ENCODE measurements around the gene CYP4V2. TPM values are rescaled to one million over a fixed set of nuclear protein-coding genes. Genes with fewer than 3 reads are reported as not detected.

CYP4V2 gene
- total and polyA plus RNA-seq, 8 donors = 25.6 to 39.7 (median 34.1) TPM

GRCh38 chr4:186192066-186192612 lies 772 bp downstream of the CYP4V2 start:
- DNase-seq = peak in 2 of 6 donors; percentile 42 to 55
- H3K4me1 ChIP-seq = peaks cover 13 to 29% (median 27%) of the 10 kb centered on the region in 3 donors
- H3K27ac ChIP-seq = peak overlapping the region; percentile 83 to 99 (median 94)
- no peaks in the 10 kb centered on the region for H3K9me3 ChIP-seq
- no peak for FAIRE-seq
- intact Hi-C loops (cut with DNase I) = no loop called here
- H3K4me3 ChIP-seq = peak overlapping the region; percentile 75 to 93 (median 88)
- H3K36me3 ChIP-seq = no peaks in the 10 kb centered on the region
- no peaks in the 10 kb centered on the region for H3K27me3 ChIP-seq
- TF ChIP-seq, protein P1, sequence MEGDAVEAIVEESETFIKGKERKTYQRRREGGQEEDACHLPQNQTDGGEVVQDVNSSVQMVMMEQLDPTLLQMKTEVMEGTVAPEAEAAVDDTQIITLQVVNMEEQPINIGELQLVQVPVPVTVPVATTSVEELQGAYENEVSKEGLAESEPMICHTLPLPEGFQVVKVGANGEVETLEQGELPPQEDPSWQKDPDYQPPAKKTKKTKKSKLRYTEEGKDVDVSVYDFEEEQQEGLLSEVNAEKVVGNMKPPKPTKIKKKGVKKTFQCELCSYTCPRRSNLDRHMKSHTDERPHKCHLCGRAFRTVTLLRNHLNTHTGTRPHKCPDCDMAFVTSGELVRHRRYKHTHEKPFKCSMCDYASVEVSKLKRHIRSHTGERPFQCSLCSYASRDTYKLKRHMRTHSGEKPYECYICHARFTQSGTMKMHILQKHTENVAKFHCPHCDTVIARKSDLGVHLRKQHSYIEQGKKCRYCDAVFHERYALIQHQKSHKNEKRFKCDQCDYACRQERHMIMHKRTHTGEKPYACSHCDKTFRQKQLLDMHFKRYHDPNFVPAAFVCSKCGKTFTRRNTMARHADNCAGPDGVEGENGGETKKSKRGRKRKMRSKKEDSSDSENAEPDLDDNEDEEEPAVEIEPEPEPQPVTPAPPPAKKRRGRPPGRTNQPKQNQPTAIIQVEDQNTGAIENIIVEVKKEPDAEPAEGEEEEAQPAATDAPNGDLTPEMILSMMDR (IDR thresholded peaks at IDR 0.05) = no peak
- ATAC-seq = peak; percentile 14 to 38 (median 33)
- WGBS, 2 donors = 0% methylated on average over 20 to 22 of the region's 22 CpGs

GRCh38 chr4:186193851-186194250 lies 2.5 kb downstream of the CYP4V2 start:
- H3K9me3 ChIP-seq = no peaks in the 10 kb centered on the region
- TF ChIP-seq, protein P1 (IDR thresholded peaks at IDR 0.05) = no peak
- intact Hi-C loops (cut with DNase I) = no loop called here
- 87 to 88% methylated on average over 5 of the region's 5 CpGs for WGBS, 2 donors
- FAIRE-seq (no peak), DNase-seq (no peak), ATAC-seq (no peak)
- H3K4me3 ChIP-seq = no peak overlapping the region
- no peaks in the 10 kb centered on the region for H3K36me3 ChIP-seq
- no peak overlapping the region for H3K27ac ChIP-seq
- no peaks in the 10 kb centered on the region for H3K27me3 ChIP-seq
- H3K4me1 ChIP-seq = peaks cover 13 to 29% (median 27%) of the 10 kb centered on the region in 3 donors

DNA sequence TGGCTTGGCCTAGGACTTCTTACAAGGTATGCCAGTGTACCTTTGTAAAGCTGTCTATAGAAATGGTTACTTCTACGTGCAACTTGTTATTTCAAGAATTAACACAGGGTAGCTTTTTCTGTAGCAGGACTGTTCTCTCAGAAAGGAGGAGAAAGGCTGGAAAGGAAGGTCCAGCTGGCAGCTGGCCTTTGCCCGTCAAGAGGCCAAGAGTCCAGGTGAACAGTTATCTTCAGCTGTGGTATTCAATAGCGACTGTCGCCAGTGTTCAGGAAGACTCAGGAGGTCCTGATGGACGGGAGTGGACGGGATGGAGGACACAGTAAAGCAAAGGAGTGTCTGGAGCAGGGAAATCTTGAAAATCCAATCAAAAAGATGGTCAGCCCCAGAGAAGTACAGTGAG lies 4.7 kb downstream of the CYP4V2 start:
- no peaks in the 10 kb centered on the region for H3K36me3 ChIP-seq
- no peak overlapping the region for H3K4me3 ChIP-seq
- ATAC-seq (no peak), DNase-seq (no peak), FAIRE-seq (no peak)
- H3K27me3 ChIP-seq = no peaks in the 10 kb centered on the region
- H3K4me1 ChIP-seq = peaks cover 0 to 14% (median 9%) of the 10 kb centered on the region in 3 donors
- H3K9me3 ChIP-seq = no peaks in the 10 kb centered on the region
- TF ChIP-seq, protein P1 (IDR thresholded peaks at IDR 0.05) = no peak
- H3K27ac ChIP-seq = no peak overlapping the region
- intact Hi-C loops (cut with DNase I) = no loop called here
- 80 to 88% methylated on average over 6 of the region's 6 CpGs for WGBS, 2 donors

DNA sequence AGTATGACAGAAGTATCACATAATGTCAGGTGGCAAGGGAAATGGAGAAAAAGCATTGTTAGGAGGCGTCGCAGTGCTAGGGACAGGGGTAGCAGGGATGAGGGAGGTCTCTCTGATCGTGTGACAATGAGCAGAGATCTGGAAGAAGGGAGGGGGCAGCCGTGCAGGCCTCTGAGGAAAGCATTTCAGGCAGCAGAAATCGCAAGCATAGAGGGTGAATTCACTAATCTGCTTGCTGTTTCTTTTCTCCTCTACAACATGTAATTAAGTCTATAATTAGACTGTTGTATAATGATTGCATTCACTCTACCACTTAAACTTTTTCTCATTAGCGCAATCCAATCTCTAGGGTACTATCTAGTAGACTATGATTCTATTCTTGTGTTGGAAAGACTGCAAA lies 9.1 kb downstream of the CYP4V2 start:
- no peaks in the 10 kb centered on the region for H3K27me3 ChIP-seq
- intact Hi-C loops (cut with DNase I) = no loop called here
- no peak overlapping the region for H3K27ac ChIP-seq
- no peak for DNase-seq
- H3K4me3 ChIP-seq = no peak overlapping the region
- ATAC-seq = no peak
- no peaks in the 10 kb centered on the region for H3K4me1 ChIP-seq
- 86 to 90% methylated on average over 6 of the region's 6 CpGs for WGBS, 2 donors
- no peaks in the 10 kb centered on the region for H3K9me3 ChIP-seq
- peaks cover 0 to 4% (median 2%) of the 10 kb centered on the region in 3 donors for H3K36me3 ChIP-seq
- TF ChIP-seq, protein P1 (IDR thresholded peaks at IDR 0.05) = no peak
- FAIRE-seq = no peak

DNA sequence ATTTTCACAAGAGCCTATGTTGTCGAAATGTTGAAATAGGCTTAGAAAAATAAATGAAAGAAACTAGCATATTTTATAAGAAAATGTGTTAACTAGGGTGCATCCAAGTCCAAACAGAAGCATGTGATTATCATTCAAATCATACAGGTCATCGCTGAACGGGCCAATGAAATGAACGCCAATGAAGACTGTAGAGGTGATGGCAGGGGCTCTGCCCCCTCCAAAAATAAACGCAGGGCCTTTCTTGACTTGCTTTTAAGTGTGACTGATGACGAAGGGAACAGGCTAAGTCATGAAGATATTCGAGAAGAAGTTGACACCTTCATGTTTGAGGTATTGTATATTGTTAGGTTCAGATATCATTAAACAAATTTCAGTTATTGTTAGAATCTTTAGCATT lies 9.6 kb downstream of the CYP4V2 start:
- peaks cover 0 to 7% (median 4%) of the 10 kb centered on the region in 3 donors for H3K36me3 ChIP-seq
- no peak for ATAC-seq
- 85 to 94% methylated on average over 7 of the region's 7 CpGs for WGBS, 2 donors
- no peak overlapping the region for H3K4me3 ChIP-seq
- no peaks in the 10 kb centered on the region for H3K4me1 ChIP-seq
- no peak for DNase-seq
- H3K27me3 ChIP-seq = no peaks in the 10 kb centered on the region
- intact Hi-C loops (cut with DNase I) = no loop called here
- no peak overlapping the region for H3K27ac ChIP-seq
- TF ChIP-seq, protein P1 (IDR thresholded peaks at IDR 0.05) = no peak
- H3K9me3 ChIP-seq = no peaks in the 10 kb centered on the region
- FAIRE-seq = no peak
